K562 (cell line): ENCODE measurements around the gene PNP.

Experiments
- BHLHE40 ChIP-seq: IDR thresholded peaks from 2 replicates; pipeline ENCODE4 v1.6.1; 2011; ENCODE audit warnings: low read length, improper control_type of control experiment
- CTCF ChIP-seq, 3 experiments: IDR thresholded peaks in 2 of 3; conservative IDR thresholded peaks in 1 of 3; 2 replicates each; pipeline ENCODE4 v1.5.1; 2011 to 2012; ENCODE audit warnings: low read length in 3 of 3, mild to moderate bottlenecking in 3 of 3, control low read depth in 2 of 3, improper control_type of control experiment in 1 of 3, inconsistent platforms in 1 of 3, low read depth in 1 of 3, mixed read lengths in 1 of 3, moderate library complexity in 1 of 3; ENCODE audit not compliant: insufficient read depth in 2 of 3
- IRF2 ChIP-seq: sonication (generic); formaldehyde crosslinking; IDR thresholded peaks from 2 replicates; pipeline ENCODE4 v1.8.1; 2022; ENCODE audit warnings: mild to moderate bottlenecking, missing genetic modification reagents
- POLR2AphosphoS2 ChIP-seq: IDR thresholded peaks from 2 replicates; pipeline ENCODE4 v1.6.1; 2012; ENCODE audit warnings: low read length, improper control_type of control experiment
- RBFOX2 ChIP-seq: fragments of 200-400 bp; formaldehyde crosslinking; IDR thresholded peaks from 2 replicates; pipeline ENCODE4 v1.6.1; 2017; ENCODE audit warnings: low read depth, mild to moderate bottlenecking, low read length, moderate library complexity
- ZKSCAN8 ChIP-seq: fragments of 200-800 bp; sonication (Bioruptor generic); IDR thresholded peaks from 2 replicates; pipeline ENCODE4 v1.6.1; 2016; ENCODE audit warnings: missing genetic modification characterization, missing compliant biosample characterization

- TF ChIP-seq RBFOX2, result no peak
- TF ChIP-seq ZKSCAN8 (CRISPR knock-in tag), result no peak
- TF ChIP-seq POLR2AphosphoS2, result no peak
- no peak for TF ChIP-seq IRF2 (CRISPR knock-in tag)
- no peak for TF ChIP-seq CTCF (IDR thresholded peaks at IDR 0.05 in 2 of 3, conservative IDR thresholded peaks at IDR 0.05 in 1 of 3; ENCODE audit: insufficient read depth in 2 of 3, low read depth in 1 of 3, low read length in 3 of 3)
- no peak for TF ChIP-seq BHLHE40
These were observed 33.4 kb upstream of the PNP start, which contains the start of gene KLHL33 for GRCh38 chr14:20435582-20436362.
